Activated CD4-positive, alpha-beta T cell treated with anti-CD3 and anti-CD28 coated beads, Interleukin-2, amount 50 U/mL, for 48 hours (primary cell): ENCODE measurements around the gene AGBL4.

Experiments
- DNase-seq, 2 experiments: peaks; one replicate each; pipeline ENCODE4 v3.0.0-alpha.2; 2020

The AGBL4 gene

DNA sequence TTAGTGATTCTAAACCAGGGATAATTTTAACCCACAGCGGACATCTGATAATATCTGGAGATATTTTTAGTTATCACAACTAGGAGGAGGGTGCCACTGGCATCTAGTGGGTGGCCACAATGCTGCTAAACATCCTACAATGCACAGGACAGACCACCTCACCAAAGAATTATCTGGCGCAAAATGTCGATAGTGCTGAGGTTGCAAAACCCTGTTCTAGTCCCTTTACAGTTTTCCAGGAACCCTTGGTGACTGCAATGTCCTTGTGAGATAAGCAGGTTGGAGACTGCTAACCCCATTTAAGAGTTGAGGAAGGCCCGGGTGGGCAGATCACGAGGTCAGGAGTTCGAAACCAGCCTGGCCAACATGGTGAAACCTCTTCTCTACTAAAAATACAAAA is 1083.9 kb downstream of the AGBL4 start:
- DNase-seq = no peak

DNA sequence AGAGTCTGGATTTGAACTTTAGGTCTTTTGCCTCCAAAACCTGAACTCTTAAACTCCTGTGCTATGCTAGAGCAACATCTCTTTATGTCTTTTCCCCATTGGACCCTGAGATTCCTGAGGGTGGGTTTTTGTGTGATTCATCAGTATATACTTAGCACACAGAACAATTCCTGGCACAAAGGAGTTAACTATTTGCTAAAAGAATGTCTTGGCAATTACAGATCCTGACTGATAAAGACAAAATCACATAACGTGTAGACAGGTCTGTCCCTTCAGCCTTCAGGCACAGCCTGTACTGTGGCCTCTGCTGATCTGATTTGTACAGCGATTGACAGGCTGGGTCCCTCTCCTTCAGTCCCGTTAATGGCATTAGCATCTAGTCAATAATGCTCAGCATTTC is 1084.7 kb downstream of the AGBL4 start:
- DNase-seq = no peak

DNA sequence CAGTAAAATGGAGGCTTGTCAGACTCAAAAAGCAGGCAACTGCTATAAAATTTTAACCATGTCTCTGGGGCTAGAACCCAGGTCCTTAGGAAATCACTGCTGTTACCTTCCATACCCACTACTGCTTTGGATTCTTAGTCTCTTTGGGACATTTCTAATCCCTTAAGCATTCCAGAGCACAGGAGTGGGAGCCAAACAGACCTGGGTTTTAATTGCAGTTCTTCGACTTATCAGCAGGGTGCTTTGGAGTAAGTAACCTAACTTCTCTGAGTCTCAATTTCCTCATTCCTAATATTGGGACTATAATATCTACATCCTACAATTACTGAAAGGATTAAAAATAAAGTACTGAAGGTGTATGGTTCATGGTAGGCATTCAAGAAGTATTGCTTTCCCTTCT is 1086.0 kb downstream of the AGBL4 start:
- DNase-seq = no peak

DNA sequence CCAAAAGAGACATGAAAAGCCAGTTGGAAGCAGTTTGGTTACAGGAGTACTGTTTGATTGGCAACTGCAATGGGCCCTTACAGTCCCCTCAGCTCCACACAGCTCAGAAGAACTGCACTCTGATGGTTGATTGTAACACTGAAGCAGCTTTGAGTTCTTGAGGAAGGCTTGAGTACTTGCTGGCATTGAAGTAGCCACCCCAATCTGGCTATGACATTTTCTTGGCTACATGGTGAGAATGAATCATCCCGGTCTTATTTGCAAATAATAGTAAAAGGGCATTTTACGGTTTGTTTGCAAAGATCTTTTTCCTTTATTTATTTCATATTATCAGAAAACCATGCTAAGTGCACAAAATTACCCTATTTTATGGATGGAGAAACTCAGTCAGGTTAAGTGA is 1087.3 kb downstream of the AGBL4 start:
- no peak for DNase-seq

GRCh38 chr1:48932366-48932765 is 1091.4 kb downstream of the AGBL4 start:
- DNase-seq = no peak

DNA sequence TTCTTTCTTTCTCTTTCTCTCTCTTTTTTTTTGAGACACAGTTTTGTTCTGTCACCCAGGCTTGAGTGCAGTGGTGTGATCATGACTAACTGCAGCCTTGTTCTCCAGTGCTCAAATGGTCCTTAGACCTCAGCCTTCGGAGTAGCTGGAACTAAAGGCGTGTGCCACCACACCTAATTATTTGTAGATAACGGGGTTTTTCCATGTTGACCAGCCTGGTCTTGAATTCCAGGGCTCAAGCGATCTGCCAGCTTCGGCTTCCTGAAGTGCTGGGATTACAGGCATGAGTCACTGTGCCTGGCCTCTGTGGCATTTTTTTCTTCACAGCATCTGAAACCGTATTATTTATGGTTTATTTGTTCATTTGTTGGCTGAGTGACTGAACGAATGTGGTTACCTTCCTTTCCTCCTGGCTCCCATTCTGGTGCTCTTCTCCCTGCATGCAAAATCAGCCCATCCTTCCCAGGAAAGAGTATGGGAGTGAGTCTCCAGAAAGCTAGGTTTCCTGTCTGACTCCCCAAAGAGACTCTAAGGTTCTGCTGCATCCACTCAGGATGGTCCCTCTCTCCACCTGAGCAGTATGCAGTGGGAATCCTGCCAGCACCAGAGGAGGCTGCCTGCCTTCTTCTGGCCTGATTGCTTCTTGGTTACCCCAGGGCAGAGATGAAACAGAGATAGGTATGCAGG is 1092.1 kb downstream of the AGBL4 start:
- no peak for DNase-seq

GRCh38 chr1:48930011-48930410 is 1093.7 kb downstream of the AGBL4 start:
- DNase-seq = no peak

DNA sequence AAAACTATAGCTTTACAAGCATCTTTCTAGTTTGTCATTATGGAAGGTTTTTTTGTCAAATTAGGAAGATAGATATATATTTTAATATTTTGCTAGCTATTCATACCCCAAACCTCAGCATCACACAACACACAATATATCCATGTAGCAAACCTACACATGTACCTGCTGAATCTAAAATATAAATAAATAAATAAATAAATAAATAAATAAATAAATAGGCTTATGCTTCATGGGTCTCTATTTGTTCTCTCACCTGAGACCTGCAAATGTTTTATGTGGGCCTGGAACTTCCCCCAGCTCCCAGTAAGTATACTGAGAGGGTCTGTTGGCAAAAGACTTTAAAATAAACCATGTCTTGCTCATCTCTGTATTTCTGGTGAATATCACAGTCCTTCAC is 1099.7 kb downstream of the AGBL4 start:
- no peak for DNase-seq

DNA sequence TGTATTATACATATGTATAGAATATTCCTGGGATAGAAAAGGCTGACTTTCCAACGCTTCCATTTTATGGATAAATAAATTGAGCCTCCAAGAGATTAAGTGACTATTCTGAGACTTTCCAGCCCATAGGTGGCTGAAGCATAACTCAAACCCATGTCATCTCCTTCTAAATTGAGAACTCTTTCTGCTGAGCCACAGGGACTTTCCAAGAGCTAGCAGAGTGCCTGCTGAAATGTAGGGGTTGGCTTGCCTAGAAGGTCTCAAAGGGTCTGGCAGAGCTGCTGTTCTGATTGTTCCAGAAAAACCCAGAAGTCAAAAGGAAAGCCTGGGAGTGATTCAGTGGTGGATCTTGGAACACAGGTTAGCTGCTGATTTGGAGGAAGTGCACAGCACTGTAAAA is 1100.6 kb downstream of the AGBL4 start:
- no peak for DNase-seq

DNA sequence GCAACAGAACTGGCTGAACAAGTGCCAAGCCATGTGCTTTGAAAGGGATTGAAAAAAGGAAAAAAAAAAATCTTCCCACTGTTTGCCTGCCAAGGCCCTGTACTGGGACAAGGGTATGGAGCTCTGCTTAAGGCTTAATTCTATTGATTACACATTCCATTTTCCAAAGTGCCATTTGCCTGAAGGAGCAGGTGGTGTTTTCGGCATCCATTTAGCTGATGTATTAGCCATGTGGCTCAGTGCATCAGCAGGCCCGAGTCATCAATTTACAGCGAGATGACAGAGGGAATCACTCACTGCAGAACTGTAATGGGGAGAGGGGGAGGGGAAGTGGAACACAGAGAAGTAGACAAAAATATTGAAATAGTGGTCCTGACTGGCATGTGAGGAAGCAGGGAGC is 1102.9 kb downstream of the AGBL4 start:
- DNase-seq = no peak

GRCh38 chr1:48917901-48918603 is 1105.7 kb downstream of the AGBL4 start:
- no peak for DNase-seq

- no peak for DNase-seq
Measured at GRCh38 chr1:48917070-48917454, 1106.7 kb downstream of the AGBL4 start.

GRCh38 chr1:48916130-48917069 is 1107.4 kb downstream of the AGBL4 start:
- no peak for DNase-seq

DNA sequence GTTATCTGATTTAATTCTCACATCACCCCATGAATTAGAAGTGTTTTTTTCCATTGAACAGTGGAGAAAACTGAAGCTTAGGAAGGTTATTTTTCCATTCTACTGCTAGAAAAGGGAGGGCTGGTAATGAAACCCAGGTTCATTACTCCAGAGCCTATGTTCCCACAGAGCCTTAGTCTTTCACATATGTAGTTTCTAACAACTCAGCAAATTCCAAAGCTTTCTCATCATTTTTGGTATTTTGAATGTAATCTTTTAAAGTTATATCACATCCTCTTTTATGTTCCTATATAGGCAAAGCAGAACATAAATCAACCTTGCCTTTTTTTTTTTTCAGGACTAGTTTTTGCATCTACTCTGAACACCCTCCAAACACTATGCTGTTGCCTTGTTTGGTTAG is 1115.1 kb downstream of the AGBL4 start:
- no peak for DNase-seq

- DNase-seq = no peak
Measured at GRCh38 chr1:48906729-48907128, 1117.0 kb downstream of the AGBL4 start.

DNA sequence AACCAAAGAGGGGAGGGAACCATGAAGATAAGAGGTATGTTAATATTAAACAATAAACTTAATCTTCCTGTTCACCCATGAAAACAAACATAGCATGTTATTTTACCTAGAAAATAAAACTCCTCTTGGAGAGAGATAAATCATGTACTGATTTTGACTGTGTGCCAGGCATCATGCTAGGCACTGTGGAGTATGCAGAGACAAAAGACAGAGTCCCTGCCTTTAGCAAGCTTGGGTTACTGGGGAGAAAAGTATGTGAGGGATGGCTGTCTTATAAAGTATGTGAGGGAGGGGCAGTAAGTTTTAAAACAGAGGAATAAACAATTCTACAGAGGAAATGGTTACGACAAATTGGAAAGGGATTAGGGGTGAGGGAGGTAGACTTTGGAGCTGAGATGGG is 1117.6 kb downstream of the AGBL4 start:
- DNase-seq = no peak

- no peak for DNase-seq
Measured at GRCh38 chr1:48903291-48903690, 1120.5 kb downstream of the AGBL4 start.

DNA sequence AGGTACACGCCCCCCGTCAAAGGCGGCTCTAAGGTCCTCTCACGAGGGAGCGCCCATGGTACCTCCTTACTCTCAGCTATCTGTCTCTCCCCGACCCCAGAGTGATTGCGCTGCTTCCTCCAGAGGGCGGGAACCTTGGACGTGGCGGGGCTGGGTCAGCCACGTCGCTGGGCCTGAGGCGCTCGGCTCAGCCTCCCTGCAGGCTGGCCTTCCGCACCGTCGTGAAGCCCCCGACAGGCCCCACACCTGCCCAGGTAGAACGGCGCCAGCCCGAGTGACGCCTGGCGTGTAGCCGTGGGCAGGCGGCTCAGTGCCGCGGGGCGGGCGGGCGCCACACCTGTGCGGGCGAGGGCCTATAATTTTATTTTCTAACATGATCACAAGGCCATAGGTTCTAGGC is 1124.9 kb downstream of the AGBL4 start:
- no peak for DNase-seq

DNA sequence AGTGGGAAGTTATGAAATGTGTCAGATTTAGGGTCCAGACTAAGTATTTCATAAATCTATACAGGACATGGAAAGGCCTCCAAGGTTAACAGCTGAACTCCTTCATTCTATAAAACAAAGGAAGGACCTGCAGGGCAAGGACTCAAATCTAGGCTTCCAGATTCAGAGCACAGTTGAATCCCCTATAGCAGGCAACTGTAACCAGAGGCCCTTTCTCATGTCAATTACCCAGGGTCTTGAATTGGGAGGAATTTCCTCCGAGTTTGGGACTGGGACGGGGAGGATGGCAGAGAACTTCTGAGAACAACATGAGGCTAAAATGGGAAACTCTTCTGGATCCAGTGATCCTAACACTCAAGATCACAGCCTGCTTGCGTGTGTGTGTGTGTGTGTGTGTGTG is 1134.1 kb downstream of the AGBL4 start:
- DNase-seq = no peak

DNA sequence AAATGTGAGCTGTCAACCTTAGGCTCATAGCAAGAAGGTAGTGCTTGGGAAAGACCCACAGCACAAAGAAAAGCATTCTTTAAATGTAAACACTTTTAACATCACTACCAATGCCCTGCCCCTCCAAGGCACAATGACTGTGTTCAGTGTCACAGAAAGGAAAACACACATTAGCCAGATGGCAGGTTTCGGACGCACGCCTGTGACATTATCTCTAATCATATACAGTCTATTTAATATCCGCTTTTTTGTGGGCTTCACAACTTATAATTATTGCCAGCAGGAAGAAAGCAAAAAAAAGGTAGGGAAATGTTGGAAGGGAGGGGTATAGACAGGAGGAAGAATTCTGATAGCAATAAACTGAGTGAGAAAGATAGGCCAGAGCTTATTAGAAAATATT is 1134.7 kb downstream of the AGBL4 start:
- no peak for DNase-seq

GRCh38 chr1:48887796-48888195 is 1136.0 kb downstream of the AGBL4 start:
- no peak for DNase-seq

DNA sequence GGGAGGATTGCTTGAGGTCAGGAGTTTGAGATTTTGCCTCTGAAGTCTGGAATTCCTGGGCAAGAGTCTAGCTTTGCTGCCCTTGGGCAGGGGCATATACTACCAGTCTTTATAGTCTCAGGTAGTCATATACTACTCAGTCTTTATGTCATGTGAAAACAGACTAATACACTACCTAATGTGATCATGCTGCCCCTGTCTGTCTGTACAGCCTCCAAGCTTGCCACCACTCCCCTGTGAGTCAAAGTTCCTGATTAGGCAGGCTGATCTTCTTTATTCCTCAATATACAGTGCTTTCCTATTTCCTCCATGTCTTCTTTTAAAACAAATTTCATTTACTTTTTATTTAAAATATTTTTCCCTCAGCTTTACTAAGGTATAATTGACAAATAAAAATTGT is 1141.7 kb downstream of the AGBL4 start:
- no peak for DNase-seq

- DNase-seq = no peak
Measured at GRCh38 chr1:48878191-48878940, 1145.4 kb downstream of the AGBL4 start.
